K562 (cell line): ENCODE results near the gene ITGA7. TPM values are rescaled to one million over a fixed set of nuclear protein-coding genes. Genes with fewer than 3 reads are reported as not detected.
A peak's percentile ranks its signal among the peaks of the same experiment; 100 is the strongest.

ENCODE experiments used
- ARNT ChIP-seq, 2 experiments: fragments of 450-650 bp; IDR thresholded peaks; 2 replicates each; pipeline ENCODE4 v1.6.1; 2016; ENCODE audit warnings: mild to moderate bottlenecking in 1 of 2
- CEBPB ChIP-seq: fragments of 450-650 bp; IDR thresholded peaks from 2 replicates; pipeline ENCODE4 v1.6.1; 2016; ENCODE audit warnings: missing genetic modification characterization, missing compliant biosample characterization
- DDX20 ChIP-seq: fragments of 450-650 bp; IDR thresholded peaks from 2 replicates; pipeline ENCODE4 v1.6.1; 2016; ENCODE audit warnings: missing genetic modification characterization, low read depth, mild to moderate bottlenecking, missing compliant biosample characterization, moderate library complexity
- DIDO1 ChIP-seq: fragments of 450-650 bp; IDR thresholded peaks from 2 replicates; pipeline ENCODE4 v1.6.1; 2016; ENCODE audit warnings: low read depth, missing biosample characterization, missing genetic modification characterization
- FOXM1 ChIP-seq, 2 experiments: fragments of 450-650 bp in 1 of 2; sonication (generic) in 1 of 2; formaldehyde crosslinking in 1 of 2; IDR thresholded peaks; 2 replicates each; pipeline versions ENCODE4 v1.6.1 to v1.9.0; 2017 to 2022; ENCODE audit warnings: low read depth in 2 of 2, mild to moderate bottlenecking in 2 of 2, missing genetic modification reagents in 1 of 2, moderate library complexity in 1 of 2
- GTF2A2 ChIP-seq: IDR thresholded peaks from 2 replicates; pipeline ENCODE4 v1.6.1; 2016; ENCODE audit warnings: mild to moderate bottlenecking, missing genetic modification characterization, missing compliant biosample characterization
- HDAC6 ChIP-seq: IDR thresholded peaks from 2 replicates; pipeline ENCODE4 v1.6.1; 2012; ENCODE audit warnings: low read depth, mild to moderate bottlenecking, control low read depth, inconsistent platforms, low read length, moderate library complexity
- HMG20A ChIP-seq: fragments of 450-650 bp; formaldehyde crosslinking; conservative IDR thresholded peaks from 2 replicates; pipeline ENCODE4 v1.4.0; 2020; ENCODE audit warnings: mild to moderate bottlenecking, mixed read lengths
- HMGN3 ChIP-seq: IDR thresholded peaks from 2 replicates; pipeline ENCODE4 v1.6.1; 2011; ENCODE audit warnings: borderline replicate concordance, low read depth, mild to moderate bottlenecking, mixed read lengths, low read length; ENCODE audit not compliant: insufficient read length; ENCODE audit errors: extremely low read depth
- KLF13 ChIP-seq: fragments of 450-650 bp; IDR thresholded peaks from 2 replicates; pipeline ENCODE4 v1.6.1; 2016; ENCODE audit warnings: missing genetic modification characterization, low read depth, mild to moderate bottlenecking, missing compliant biosample characterization, moderate library complexity, borderline replicate concordance
- MBD2 ChIP-seq: sonication (generic); IDR thresholded peaks from 2 replicates; pipeline ENCODE4 v1.6.1; 2016; ENCODE audit warnings: low read depth, borderline replicate concordance
- MECOM ChIP-seq: fragments of 250-450 bp; sonication (Bioruptor Pico); IDR thresholded peaks from 2 replicates; pipeline ENCODE4 v1.8.0; 2022; ENCODE audit warnings: inconsistent platforms
- NUFIP1 ChIP-seq: fragments of 450-650 bp; IDR thresholded peaks from 2 replicates; pipeline ENCODE4 v1.6.1; 2018; ENCODE audit not compliant: partially characterized antibody
- SMARCE1 ChIP-seq: fragments of 450-650 bp; IDR thresholded peaks from 2 replicates; pipeline ENCODE4 v1.7.1; 2016; ENCODE audit warnings: mild to moderate bottlenecking
- TAF9B ChIP-seq: fragments of 450-650 bp; IDR thresholded peaks from 2 replicates; pipeline ENCODE4 v1.6.1; 2018; ENCODE audit warnings: mild to moderate bottlenecking; ENCODE audit not compliant: partially characterized antibody
- TBL1XR1 ChIP-seq, 2 experiments: IDR thresholded peaks; 2 replicates each; pipeline ENCODE4 v1.6.1; 2012; ENCODE audit warnings: improper control_type of control experiment in 2 of 2, low read length in 2 of 2, mild to moderate bottlenecking in 1 of 2
- ZBTB1 ChIP-seq: sonication (generic); formaldehyde crosslinking; IDR thresholded peaks from 2 replicates; pipeline ENCODE4 v1.8.1; 2023; ENCODE audit warnings: missing genetic modification reagents, low read depth, mild to moderate bottlenecking, borderline replicate concordance
- ZBTB17 ChIP-seq: fragments of 450-650 bp; formaldehyde crosslinking; IDR thresholded peaks from 2 replicates; pipeline ENCODE4 v1.4.0; 2020; ENCODE audit warnings: mild to moderate bottlenecking
- ZKSCAN3 ChIP-seq: fragments of 250-450 bp; sonication (Bioruptor Pico); IDR thresholded peaks from 2 replicates; pipeline ENCODE4 v1.4.0; 2020
- ZNF143 ChIP-seq: sonication (generic); formaldehyde crosslinking; IDR thresholded peaks from 2 replicates; pipeline ENCODE4 v1.9.0; 2022; ENCODE audit warnings: mild to moderate bottlenecking, missing genetic modification reagents
- ZNF408 ChIP-seq: fragments of 250-450 bp; sonication (Bioruptor Pico); IDR thresholded peaks from 2 replicates; pipeline ENCODE4 v1.4.0; 2020; ENCODE audit warnings: low read depth, mild to moderate bottlenecking, moderate library complexity
- ZNF583 ChIP-seq: fragments of 250-450 bp; sonication (Bioruptor Pico); IDR thresholded peaks from 2 replicates; pipeline ENCODE4 v1.4.0; 2020
- ZNF780A ChIP-seq: fragments of 250-450 bp; sonication (Bioruptor Pico); IDR thresholded peaks from 2 replicates; pipeline ENCODE4 v1.5.0; 2021; ENCODE audit warnings: mild to moderate bottlenecking
- ZNF785 ChIP-seq: fragments of 250-450 bp; sonication (Bioruptor Pico); IDR thresholded peaks from 2 replicates; pipeline ENCODE4 v1.4.0; 2020; ENCODE audit warnings: mild to moderate bottlenecking
- ZZZ3 ChIP-seq: fragments of 450-650 bp; IDR thresholded peaks from 2 replicates; pipeline ENCODE4 v1.6.1; 2016; ENCODE audit warnings: antibody characterized with exemption, mild to moderate bottlenecking, moderate library complexity
- polyA plus RNA-seq, 8 experiments: library from polyadenylated mRNA; depleted of rRNA in 4 of 8; stranded (reverse) in 5 of 8; unstranded in 3 of 8; fragments of >200 nt; fragmentation: Nextera tagmentation in 2 of 8; fragmentation: Illumina TruSeq in 1 of 8; extraction: Ambion mirVana in 2 of 8; extraction: Trizol in 1 of 8; gene quantifications; 2 replicates each; pipeline versions ENCODE4 v1.2.1 to v1.2.3, GENCODE V29; 2011 to 2014; ENCODE audit warnings: inconsistent platforms in 1 of 8, missing spikeins in 1 of 8
- total RNA-seq, 7 experiments: library from RNA; depleted of rRNA in 6 of 7; stranded (reverse); fragments of >200 nt in 6 of 7; fragmentation: Illumina TruSeq in 2 of 7; extraction: Trizol in 2 of 7; gene quantifications; 2 replicates each; pipeline versions ENCODE4 v1.2.1 to v1.2.3, GENCODE V29; 2011 to 2021; ENCODE audit warnings: low replicate concordance in 1 of 7
- TF ChIP-seq, protein P1 (sequence below): sonication (generic); formaldehyde crosslinking; IDR thresholded peaks from 2 replicates; pipeline ENCODE4 v1.9.0; 2022; ENCODE audit warnings: mild to moderate bottlenecking, missing genetic modification reagents
- TF ChIP-seq, protein P2 (sequence below), 3 experiments: fragments of 200-800 bp in 1 of 3; sonication (Bioruptor generic) in 1 of 3; sonication (generic) in 1 of 3; formaldehyde crosslinking in 1 of 3; IDR thresholded peaks; 2 replicates each; pipeline versions ENCODE4 v1.6.1 to v1.8.0; 2016 to 2022; ENCODE audit warnings: mild to moderate bottlenecking in 2 of 3, missing compliant biosample characterization in 2 of 3, missing genetic modification characterization in 2 of 3, missing genetic modification reagents in 1 of 3
- TF ChIP-seq, protein P3 (sequence below): fragments of 450-650 bp; formaldehyde crosslinking; IDR thresholded peaks from 2 replicates; pipeline ENCODE4 v1.4.0; 2022; ENCODE audit warnings: mild to moderate bottlenecking, moderate library complexity

The ITGA7 gene
- total and polyA plus RNA-seq, 9 of the 15 experiments (the other 6 are each of a cell fraction or from before 2014, with no cell fraction given), result 0.11 to 2.3 (median 0.56) TPM; not detected in 1

DNA sequence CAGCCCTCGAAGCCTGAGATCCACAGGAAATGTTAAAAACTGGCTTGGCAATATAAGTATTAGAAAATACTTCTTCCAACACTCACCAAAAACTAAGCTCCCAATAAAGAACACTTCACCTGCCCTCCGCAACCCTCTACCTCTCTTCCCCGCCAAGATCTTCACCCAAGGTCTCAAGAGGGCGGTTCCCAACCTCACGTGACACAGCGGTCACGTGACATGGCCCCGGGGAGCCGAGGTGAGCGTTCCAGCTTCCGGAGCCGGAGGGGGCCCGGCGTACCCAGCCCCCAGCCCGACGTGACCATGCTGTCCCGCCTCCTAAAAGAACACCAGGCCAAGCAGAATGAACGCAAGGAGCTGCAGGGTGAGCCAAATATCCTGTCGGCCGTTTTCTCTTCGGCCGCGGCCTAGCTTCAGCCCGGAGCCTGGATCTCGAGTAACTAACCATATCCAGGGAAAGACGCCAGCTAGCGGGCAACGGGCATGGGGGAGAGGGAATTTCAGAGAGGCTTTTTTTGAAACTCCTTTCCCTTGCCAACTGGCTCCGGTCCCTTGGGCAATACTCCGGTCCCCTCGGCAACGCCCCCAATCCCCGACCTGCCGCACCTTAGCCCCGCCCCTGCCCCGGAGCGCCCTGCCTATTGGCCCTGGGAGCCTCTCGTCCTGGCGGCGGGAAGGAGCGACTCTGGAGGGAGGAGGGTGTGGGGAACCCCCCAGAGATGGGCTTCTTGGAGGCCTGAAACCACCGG lies 8.3 kb upstream of the ITGA7 start, which contains the start of gene BLOC1S1 (continued):
- TF ChIP-seq ZBTB1 (CRISPR knock-in tag) (peak; percentile 57; the same call in 1 of the 2 replicates), ZKSCAN3 (CRISPR knock-in tag) (no peak), ZBTB17 (CRISPR knock-in tag) (no peak), FOXM1 (IDR thresholded peaks at IDR 0.05; ENCODE audit: low read depth) (0 out of 2 replicates have a peak, but pooled peaks have one; percentile 18), FOXM1 (CRISPR knock-in tag; IDR thresholded peaks at IDR 0.05; ENCODE audit: low read depth) (no peak), TBL1XR1 (IDR thresholded peaks at IDR 0.05; ENCODE audit: low read length in 2 of 2) (0 out of 4 replicates have a peak, but pooled peaks of 1 of the 2 experiments have one; percentile 43), ZZZ3 (peak; percentile 45; the same call in 1 of the 2 replicates), DDX20 (tag) (no peak), SMARCE1 (no peak), TAF9B (peak; percentile 44), HMGN3 (no peak), ZNF785 (no peak), ZNF408 (CRISPR knock-in tag) (no peak), ARNT (IDR thresholded peaks at IDR 0.05) (peak in 1 of 2 experiments; percentile 56; a peak in 1 of 4 replicates), HMG20A (CRISPR knock-in tag) (no peak), KLF13 (tag) (peak; percentile 91), DIDO1 (tag) (peak; percentile 96), CEBPB (tag) (peak; percentile 81), MECOM (CRISPR knock-in tag) (no peak), HDAC6 (no peak), ZNF583 (CRISPR knock-in tag) (no peak; the same call in 1 of the 2 replicates), ZNF143 (CRISPR knock-in tag) (no peak), NUFIP1 (no peak), GTF2A2 (no peak), MBD2 (no peak), ZNF780A (CRISPR knock-in tag) (no peak)
- TF ChIP-seq, protein P1, sequence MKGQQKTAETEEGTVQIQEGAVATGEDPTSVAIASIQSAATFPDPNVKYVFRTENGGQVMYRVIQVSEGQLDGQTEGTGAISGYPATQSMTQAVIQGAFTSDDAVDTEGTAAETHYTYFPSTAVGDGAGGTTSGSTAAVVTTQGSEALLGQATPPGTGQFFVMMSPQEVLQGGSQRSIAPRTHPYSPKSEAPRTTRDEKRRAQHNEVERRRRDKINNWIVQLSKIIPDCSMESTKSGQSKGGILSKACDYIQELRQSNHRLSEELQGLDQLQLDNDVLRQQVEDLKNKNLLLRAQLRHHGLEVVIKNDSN (CRISPR knock-in tag), result peak; percentile 99
- TF ChIP-seq, protein P2, sequence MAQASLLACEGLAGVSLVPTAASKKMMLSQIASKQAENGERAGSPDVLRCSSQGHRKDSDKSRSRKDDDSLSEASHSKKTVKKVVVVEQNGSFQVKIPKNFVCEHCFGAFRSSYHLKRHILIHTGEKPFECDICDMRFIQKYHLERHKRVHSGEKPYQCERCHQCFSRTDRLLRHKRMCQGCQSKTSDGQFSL (CRISPR knock-in tag; IDR thresholded peaks at IDR 0.05), result no peak
- TF ChIP-seq, protein P2 (tag; IDR thresholded peaks at IDR 0.05), result no peak
- TF ChIP-seq, protein P3, sequence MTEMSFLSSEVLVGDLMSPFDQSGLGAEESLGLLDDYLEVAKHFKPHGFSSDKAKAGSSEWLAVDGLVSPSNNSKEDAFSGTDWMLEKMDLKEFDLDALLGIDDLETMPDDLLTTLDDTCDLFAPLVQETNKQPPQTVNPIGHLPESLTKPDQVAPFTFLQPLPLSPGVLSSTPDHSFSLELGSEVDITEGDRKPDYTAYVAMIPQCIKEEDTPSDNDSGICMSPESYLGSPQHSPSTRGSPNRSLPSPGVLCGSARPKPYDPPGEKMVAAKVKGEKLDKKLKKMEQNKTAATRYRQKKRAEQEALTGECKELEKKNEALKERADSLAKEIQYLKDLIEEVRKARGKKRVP (CRISPR knock-in tag), result no peak
